K562 (cell line): ENCODE results near the gene ME3.

ENCODE experiments used
- CBX2 ChIP-seq: fragments of 200-600 bp; sonication (generic); IDR thresholded peaks from one replicate; pipeline ENCODE4 v1.6.1; 2012; ENCODE audit warnings: mild to moderate bottlenecking, low read length, inconsistent platforms; ENCODE audit not compliant: insufficient read depth, poor library complexity, severe bottlenecking
- CBX8 ChIP-seq: fragments of 200-600 bp; sonication (generic); IDR thresholded peaks from 2 replicates; pipeline ENCODE4 v1.6.1; 2012; ENCODE audit warnings: borderline replicate concordance, mixed run types, low read depth, mild to moderate bottlenecking, moderate library complexity, mixed read lengths, low read length, control low read depth, inconsistent platforms; ENCODE audit not compliant: poor library complexity, severe bottlenecking; ENCODE audit errors: extremely low read depth
- CREB3 ChIP-seq: fragments of 450-650 bp; conservative IDR thresholded peaks from 2 replicates; pipeline ENCODE4 v1.6.1; 2016; ENCODE audit warnings: missing genetic modification characterization, low read depth, mild to moderate bottlenecking, missing compliant biosample characterization, moderate library complexity
- HDAC2 ChIP-seq: fragments of 450-650 bp; IDR thresholded peaks from 2 replicates; pipeline ENCODE4 v1.6.1; 2016; ENCODE audit warnings: mild to moderate bottlenecking
- POU5F1 ChIP-seq: fragments of 150-350 bp; IDR thresholded peaks from 2 replicates; pipeline ENCODE4 v1.6.1; 2014; ENCODE audit warnings: borderline replicate concordance, low read length, low read depth, mild to moderate bottlenecking; ENCODE audit not compliant: partially characterized antibody
- TAF1 ChIP-seq: IDR thresholded peaks from 2 replicates; pipeline ENCODE4 v1.6.1; 2011; ENCODE audit warnings: mild to moderate bottlenecking, low read length, moderate library complexity; ENCODE audit not compliant: insufficient read depth, control insufficient read depth, severe bottlenecking; ENCODE audit errors: extremely low read depth
- TBP ChIP-seq: optimal IDR thresholded peaks from 2 replicates; pipeline ENCODE3; 2011; ENCODE audit warnings: low read depth, low read length, improper control_type of control experiment
- TCF7L2 ChIP-seq: fragments of 150-350 bp; IDR thresholded peaks from 2 replicates; pipeline ENCODE4 v1.6.1; 2016; ENCODE audit warnings: low read depth, mild to moderate bottlenecking, low read length, moderate library complexity

GRCh38 chr11:86641537-86642261 is 30.7 kb downstream of the ME3 start:
- TF ChIP-seq CBX8 (no peak), POU5F1 (no peak), CBX2 (no peak), HDAC2 (no peak), TCF7L2 (no peak), CREB3 (tag) (no peak), TAF1 (no peak), TBP (no peak)
